Adipose tissue (tissue), 3 donors: Measurements from ENCODE around the gene MTA2. TPM values are rescaled to one million over a fixed set of nuclear protein-coding genes. Genes with fewer than 3 reads are reported as not detected.

Source experiments
- H3K27ac ChIP-seq: one replicate; pipeline ENCODE4 v1.5.1; 2013; ENCODE audit warnings: low read depth, low read length
- WGBS, 3 donors: extraction: QIAGEN DNeasy Blood & Tissue Kit; methylation state at CpG; one replicate each; pipeline ENCODE4 v1.1.7; 2013; 5-methylcytosine and 5-hydroxymethylcytosine counted together
- polyA plus RNA-seq, 3 donors: library from polyadenylated mRNA; stranded (reverse); fragments of 200-250 nt; gene quantifications; one replicate each; pipeline ENCODE4 v1.2.3, GENCODE V29; 2013
- donor health status: healthy with polysubstance abuse.
- donor health status: Bipolar disorder and iron deficiency.
- donor health status: healthy.

MTA2 gene
- polyA plus RNA-seq, 3 donors, result 17.3 to 72.4 (median 48.1) TPM

GRCh38 chr11:62615521-62615920, 13.9 kb upstream of the MTA2 start:
- WGBS, 3 donors, result 87 to 92% (median 91%) methylated on average over 7 of the region's 7 CpGs
- H3K27ac ChIP-seq, result no peak overlapping the region

- H3K27ac ChIP-seq, result no peak overlapping the region
- WGBS, 3 donors, result 71 to 75% (median 75%) methylated on average over 8 of the region's 8 CpGs
Observed at GRCh38 chr11:62614275-62614674, 12.6 kb upstream of the MTA2 start.

- WGBS, 3 donors, result 54 to 65% (median 54%) methylated on average over 15 of the region's 15 CpGs
- H3K27ac ChIP-seq, result peak overlapping the region; percentile 45
Observed at GRCh38 chr11:62613291-62613778, 11.7 kb upstream of the MTA2 start.

GRCh38 chr11:62612366-62613290, 11.0 kb upstream of the MTA2 start, which contains the start of the genes EML3 and ROM1:
TSS of gene EML3 (minus strand) at chr11:62612775. CDS start at chr11:62612457, 318 bp downstream.
TSS of gene ROM1 (plus strand) at chr11:62613257. CDS start at chr11:62613282, 25 bp downstream.
- WGBS, 3 donors, result 2 to 6% (median 3%) methylated on average over 34 to 86 of the region's 91 CpGs
- peak within 1 kb of the TSS; percentile 93 for H3K27ac ChIP-seq

- 0 to 2% (median 1%) methylated on average over 34 of the region's 34 CpGs for WGBS, 3 donors
Observed at GRCh38 chr11:62611705-62612365, 10.2 kb upstream of the MTA2 start.

GRCh38 chr11:62610814-62611704, 9.4 kb upstream of the MTA2 start:
- 57 to 72% (median 60%) methylated on average over 25 to 28 of the region's 28 CpGs for WGBS, 3 donors
- H3K27ac ChIP-seq, result no peak overlapping the region

More at GRCh38 chr11:62611705-62612365, 10.2 kb upstream of the MTA2 start:
- H3K27ac ChIP-seq, result peak overlapping the region; percentile 93

- H3K27ac ChIP-seq, result no peak overlapping the region
- WGBS, 3 donors, result 77 to 90% (median 79%) methylated on average over 6 of the region's 6 CpGs
Observed at GRCh38 chr11:62610403-62610802, 8.7 kb upstream of the MTA2 start.

GRCh38 chr11:62608776-62609175, 7.1 kb upstream of the MTA2 start:
- no peak overlapping the region for H3K27ac ChIP-seq
- WGBS, 3 donors, result 91 to 95% (median 93%) methylated on average over 12 of the region's 12 CpGs

- 43 to 88% (median 68%) methylated on average over 4 of the region's 4 CpGs for WGBS, 3 donors
- H3K27ac ChIP-seq, result no peak overlapping the region
Observed at GRCh38 chr11:62607714-62608113, 6.0 kb upstream of the MTA2 start.

GRCh38 chr11:62605902-62606301, 4.2 kb upstream of the MTA2 start:
- 95 to 97% (median 96%) methylated on average over 15 of the region's 15 CpGs for WGBS, 3 donors
- no peak overlapping the region for H3K27ac ChIP-seq

- no peak overlapping the region for H3K27ac ChIP-seq
- WGBS, 3 donors, result 79 to 92% (median 87%) methylated on average over 3 to 6 of the region's 6 CpGs
Observed at GRCh38 chr11:62605467-62605866, 3.8 kb upstream of the MTA2 start.

- WGBS, 3 donors, result 81 to 86% (median 86%) methylated on average over 13 of the region's 13 CpGs
- no peak overlapping the region for H3K27ac ChIP-seq
Observed at GRCh38 chr11:62604460-62605120, 2.9 kb upstream of the MTA2 start.

GRCh38 chr11:62603776-62604299, 2.2 kb upstream of the MTA2 start:
- no peak overlapping the region for H3K27ac ChIP-seq
- 90 to 94% (median 93%) methylated on average over 8 of the region's 8 CpGs for WGBS, 3 donors

- no peak overlapping the region for H3K27ac ChIP-seq
- 60 to 71% (median 63%) methylated on average over 13 of the region's 13 CpGs for WGBS, 3 donors
Observed at GRCh38 chr11:62603072-62603408, 1.4 kb upstream of the MTA2 start.

GRCh38 chr11:62602141-62603071, 741 bp upstream of the MTA2 start:
- H3K27ac ChIP-seq, result peak overlapping the region; percentile 17

GRCh38 chr11:62601122-62601371, 618 bp downstream of the MTA2 start:
- WGBS, 3 donors, result 0% methylated on average over 21 to 30 of the region's 30 CpGs
- no peak overlapping the region for H3K27ac ChIP-seq

More at GRCh38 chr11:62602141-62603071, 741 bp upstream of the MTA2 start:
- WGBS, 3 donors, result 9 to 30% (median 25%) methylated on average over 74 to 95 of the region's 96 CpGs
